ENCODE measurements around the gene EP300.
"Not testable (repeated sequence)": the region's sequence is repeated elsewhere in the genome, so short reads cannot be mapped to it uniquely, and the experiment has no call there.

Gene EP300

DNA sequence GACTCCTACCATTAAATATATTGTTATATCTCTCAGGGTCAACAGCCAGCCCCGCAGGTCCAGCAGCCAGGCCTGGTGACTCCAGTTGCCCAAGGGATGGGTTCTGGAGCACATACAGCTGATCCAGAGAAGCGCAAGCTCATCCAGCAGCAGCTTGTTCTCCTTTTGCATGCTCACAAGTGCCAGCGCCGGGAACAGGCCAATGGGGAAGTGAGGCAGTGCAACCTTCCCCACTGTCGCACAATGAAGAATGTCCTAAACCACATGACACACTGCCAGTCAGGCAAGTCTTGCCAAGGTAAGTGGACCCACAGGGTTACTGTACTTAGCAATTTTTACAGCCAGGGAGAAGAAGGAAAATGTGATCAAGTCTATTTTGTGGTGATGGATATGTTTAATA lies 35.1 kb downstream of the EP300 start:
- in situ Hi-C loops (cut with HindIII; ENCODE audit: low sequenced_read_pairs) = no loop called here
- DNase-seq (ENCODE audit: low read depth) = no peak
- TF ChIP-seq, protein P1, sequence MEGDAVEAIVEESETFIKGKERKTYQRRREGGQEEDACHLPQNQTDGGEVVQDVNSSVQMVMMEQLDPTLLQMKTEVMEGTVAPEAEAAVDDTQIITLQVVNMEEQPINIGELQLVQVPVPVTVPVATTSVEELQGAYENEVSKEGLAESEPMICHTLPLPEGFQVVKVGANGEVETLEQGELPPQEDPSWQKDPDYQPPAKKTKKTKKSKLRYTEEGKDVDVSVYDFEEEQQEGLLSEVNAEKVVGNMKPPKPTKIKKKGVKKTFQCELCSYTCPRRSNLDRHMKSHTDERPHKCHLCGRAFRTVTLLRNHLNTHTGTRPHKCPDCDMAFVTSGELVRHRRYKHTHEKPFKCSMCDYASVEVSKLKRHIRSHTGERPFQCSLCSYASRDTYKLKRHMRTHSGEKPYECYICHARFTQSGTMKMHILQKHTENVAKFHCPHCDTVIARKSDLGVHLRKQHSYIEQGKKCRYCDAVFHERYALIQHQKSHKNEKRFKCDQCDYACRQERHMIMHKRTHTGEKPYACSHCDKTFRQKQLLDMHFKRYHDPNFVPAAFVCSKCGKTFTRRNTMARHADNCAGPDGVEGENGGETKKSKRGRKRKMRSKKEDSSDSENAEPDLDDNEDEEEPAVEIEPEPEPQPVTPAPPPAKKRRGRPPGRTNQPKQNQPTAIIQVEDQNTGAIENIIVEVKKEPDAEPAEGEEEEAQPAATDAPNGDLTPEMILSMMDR (IDR thresholded peaks at IDR 0.05; ENCODE audit: low read depth, low read length, missing control alignments) = no peak
- no peak overlapping the region for H3K4me3 ChIP-seq (ENCODE audit: low read depth, low read length)

DNA sequence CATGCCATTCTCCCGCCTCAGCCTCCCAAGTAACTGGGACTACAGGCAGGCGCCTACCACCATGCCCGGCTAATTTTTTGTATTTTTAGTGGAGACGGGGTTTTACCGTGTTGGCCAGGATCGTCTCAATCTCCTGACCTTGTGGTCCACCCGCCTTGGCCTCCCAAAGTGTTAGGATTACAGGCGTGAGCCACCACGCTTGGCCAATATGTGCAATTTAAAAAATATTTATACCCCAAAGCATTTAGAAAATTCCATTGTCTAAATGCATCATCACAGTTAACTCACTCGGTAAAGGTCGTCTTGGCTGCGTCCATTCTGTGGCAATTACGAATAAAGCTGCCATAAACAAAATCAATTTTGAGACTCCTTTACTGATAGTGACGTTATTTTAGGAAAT lies 36.2 kb downstream of the EP300 start:
- no peak for DNase-seq (ENCODE audit: low read depth)
- H3K4me3 ChIP-seq (ENCODE audit: low read depth, low read length) = no peak overlapping the region
- in situ Hi-C loops (cut with HindIII; ENCODE audit: low sequenced_read_pairs) = no loop called here
- TF ChIP-seq, protein P1 (IDR thresholded peaks at IDR 0.05; ENCODE audit: low read depth, low read length, missing control alignments) = no peak

DNA sequence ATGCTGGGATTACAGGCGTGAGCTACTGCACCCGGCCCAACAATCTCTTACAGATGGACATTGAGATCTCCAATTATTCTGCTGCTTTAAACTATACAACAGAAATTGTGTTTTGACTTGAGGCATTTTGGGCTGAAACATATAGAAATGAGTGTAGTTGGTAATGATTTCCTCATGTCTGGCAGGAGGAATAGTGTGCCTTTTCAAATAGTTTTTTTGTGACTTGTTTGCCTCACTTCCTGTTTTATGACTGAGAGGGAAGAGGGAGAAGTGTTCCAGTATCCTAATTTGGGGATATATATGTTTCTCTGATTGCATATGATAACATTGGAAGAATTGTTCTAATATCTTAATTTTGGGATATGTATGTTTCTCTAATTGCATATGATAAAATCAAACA lies 40.2 kb downstream of the EP300 start:
- no peak overlapping the region for H3K4me3 ChIP-seq (ENCODE audit: low read depth, low read length)
- DNase-seq (ENCODE audit: low read depth) = no peak
- TF ChIP-seq, protein P1 (IDR thresholded peaks at IDR 0.05; ENCODE audit: low read depth, low read length, missing control alignments) = no peak
- in situ Hi-C loops (cut with HindIII; ENCODE audit: low sequenced_read_pairs) = no loop called here

DNA sequence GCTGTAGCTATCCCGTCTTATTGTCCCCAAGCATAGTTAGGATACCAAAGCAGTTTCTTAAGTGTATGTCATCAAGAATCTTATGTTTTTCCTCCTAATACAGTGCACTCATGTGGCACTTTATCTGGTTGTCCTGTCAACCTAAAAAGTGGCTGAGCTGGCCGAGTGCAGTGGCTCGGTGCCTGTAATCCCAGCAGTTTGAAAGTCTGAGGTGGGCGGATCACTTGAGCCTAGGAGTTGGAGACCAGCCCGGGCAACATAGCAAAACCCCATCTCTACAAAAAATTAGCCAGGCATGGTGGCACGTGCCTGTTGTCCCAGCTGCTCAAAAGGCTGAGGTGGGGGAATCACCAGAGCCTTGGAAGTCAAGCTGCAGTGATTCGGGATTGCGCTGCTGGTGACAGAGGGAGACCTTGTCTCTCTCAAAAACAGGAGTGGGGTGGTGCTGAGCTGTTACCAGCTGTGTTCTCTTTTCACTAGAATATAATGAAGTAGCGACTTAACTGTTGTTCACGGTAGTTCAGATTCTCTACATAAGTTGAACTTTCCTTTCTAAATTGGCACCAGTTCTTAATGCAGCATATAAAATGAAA lies 48.1 kb downstream of the EP300 start:
- no peak overlapping the region for H3K4me3 ChIP-seq (ENCODE audit: low read depth, low read length)
- TF ChIP-seq, protein P1 (IDR thresholded peaks at IDR 0.05; ENCODE audit: low read depth, low read length, missing control alignments) = no peak
- in situ Hi-C loops (cut with HindIII; ENCODE audit: low sequenced_read_pairs) = no loop called here
- no peak for DNase-seq (ENCODE audit: low read depth)

DNA sequence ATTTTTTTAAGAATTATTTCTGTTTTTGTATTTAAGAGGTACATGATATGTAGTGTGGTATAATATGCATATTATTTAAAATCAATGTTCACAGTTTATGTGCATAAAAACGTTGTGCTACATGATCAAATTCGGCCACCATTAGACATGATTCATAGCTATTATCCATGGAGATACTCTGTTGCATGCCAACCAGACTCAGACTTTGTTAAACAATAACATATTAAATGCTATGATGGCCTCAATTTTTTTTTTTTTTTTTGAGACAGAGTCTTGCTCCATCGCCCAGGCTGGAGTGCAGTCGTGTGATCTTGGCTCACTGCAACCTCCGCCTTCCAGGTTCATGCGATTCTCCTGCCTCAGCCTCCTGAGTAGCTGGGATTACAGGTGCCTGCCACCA lies 53.5 kb downstream of the EP300 start:
- DNase-seq (ENCODE audit: low read depth); in situ Hi-C loops (cut with HindIII; ENCODE audit: low sequenced_read_pairs); H3K4me3 ChIP-seq (ENCODE audit: low read depth, low read length): not testable (repeated sequence)

DNA sequence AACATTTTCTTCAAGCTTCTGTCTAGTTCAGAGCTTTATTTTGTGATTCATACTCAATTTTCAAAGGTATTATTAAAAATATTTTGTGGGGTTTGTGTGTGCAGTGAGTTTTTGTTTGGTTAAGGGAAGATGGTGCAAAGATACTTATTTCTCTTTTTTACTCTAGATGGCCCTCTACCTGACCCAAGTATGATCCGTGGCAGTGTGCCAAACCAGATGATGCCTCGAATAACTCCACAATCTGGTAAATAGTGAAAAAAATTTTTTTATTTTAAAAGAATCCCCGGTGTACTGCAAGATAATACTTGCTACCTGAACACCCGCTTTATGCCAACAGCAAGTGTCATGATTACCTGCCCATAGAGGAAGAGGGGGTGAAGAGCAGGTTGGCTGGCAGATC lies 54.2 kb downstream of the EP300 start:
- H3K4me3 ChIP-seq (ENCODE audit: low read depth, low read length) = no peak overlapping the region
- TF ChIP-seq, protein P1 (IDR thresholded peaks at IDR 0.05; ENCODE audit: low read depth, low read length, missing control alignments) = no peak
- DNase-seq (ENCODE audit: low read depth) = no peak
- in situ Hi-C loops (cut with HindIII; ENCODE audit: low sequenced_read_pairs) = no loop called here

DNA sequence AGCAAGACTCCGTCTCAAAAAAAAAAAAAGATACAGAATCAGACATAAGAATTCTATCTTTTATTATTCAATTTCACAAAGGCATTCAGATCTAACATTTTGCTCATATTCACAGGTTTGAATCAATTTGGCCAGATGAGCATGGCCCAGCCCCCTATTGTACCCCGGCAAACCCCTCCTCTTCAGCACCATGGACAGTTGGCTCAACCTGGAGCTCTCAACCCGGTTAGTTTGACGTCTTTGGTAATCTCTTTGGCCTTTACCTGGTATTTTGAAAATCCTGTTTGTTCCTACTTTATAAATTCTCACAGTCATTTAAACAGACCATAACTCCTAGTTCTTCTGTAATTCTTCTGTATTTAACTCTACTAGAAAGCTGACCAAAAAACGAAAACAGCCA lies 55.3 kb downstream of the EP300 start:
- DNase-seq (ENCODE audit: low read depth) = no peak
- in situ Hi-C loops (cut with HindIII; ENCODE audit: low sequenced_read_pairs) = no loop called here
- no peak overlapping the region for H3K4me3 ChIP-seq (ENCODE audit: low read depth, low read length)
- TF ChIP-seq, protein P1 (IDR thresholded peaks at IDR 0.05; ENCODE audit: low read depth, low read length, missing control alignments) = no peak
